ENCODE results near the gene NTN1.

GRCh38 chr17:8975091-8975725, 46.1 kb upstream of the NTN1 start:
- no peak for TF ChIP-seq EZH2phosphoT487 (IDR thresholded peaks at IDR 0.05; ENCODE audit: insufficient read depth, low read depth)
- TF ChIP-seq EZH2 (IDR thresholded peaks at IDR 0.05; ENCODE audit: insufficient read depth, poor library complexity, severe bottlenecking) = no peak
